GM12874 (cell line): Measurements from ENCODE around the gene TSPAN5.

ENCODE experiments used
- TF ChIP-seq, protein P1 (sequence below): IDR thresholded peaks from 2 replicates; pipeline ENCODE4 v1.5.1; 2011; ENCODE audit warnings: low read depth, mild to moderate bottlenecking, control low read depth, low read length, moderate library complexity; ENCODE audit not compliant: insufficient read depth

The TSPAN5 gene

DNA sequence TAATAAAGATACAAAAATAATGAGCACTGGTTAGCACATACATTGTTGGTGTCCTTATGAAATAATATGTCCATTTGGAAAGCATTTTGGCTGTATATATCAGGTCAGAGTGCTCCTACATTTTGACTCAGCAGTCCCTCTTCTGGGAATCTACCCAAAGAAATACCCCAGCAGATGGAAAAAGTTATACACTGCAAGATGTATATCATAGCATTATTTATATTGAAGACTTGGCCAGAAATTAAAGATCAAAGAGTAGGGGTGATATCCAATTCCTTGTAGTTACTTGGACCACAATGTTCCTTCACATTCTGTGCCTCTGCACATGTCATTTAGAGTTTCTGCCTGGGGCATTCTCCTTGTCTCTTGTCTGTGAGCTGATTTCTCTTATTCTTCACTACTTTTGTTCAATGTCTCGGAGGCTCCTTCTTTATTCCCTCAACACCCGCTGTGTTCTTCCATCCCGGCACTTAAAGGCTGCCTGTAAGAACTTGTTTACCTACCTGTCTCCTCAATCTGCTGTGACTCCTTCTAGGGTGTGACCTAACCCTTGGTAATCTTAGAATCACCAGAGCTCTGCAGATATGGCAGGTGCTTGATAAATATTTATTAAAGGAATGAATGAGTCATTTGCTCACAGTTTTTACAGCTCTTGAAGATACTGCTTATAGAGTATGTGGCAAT lies 3.1 kb upstream of the TSPAN5 start:
- TF ChIP-seq, protein P1, sequence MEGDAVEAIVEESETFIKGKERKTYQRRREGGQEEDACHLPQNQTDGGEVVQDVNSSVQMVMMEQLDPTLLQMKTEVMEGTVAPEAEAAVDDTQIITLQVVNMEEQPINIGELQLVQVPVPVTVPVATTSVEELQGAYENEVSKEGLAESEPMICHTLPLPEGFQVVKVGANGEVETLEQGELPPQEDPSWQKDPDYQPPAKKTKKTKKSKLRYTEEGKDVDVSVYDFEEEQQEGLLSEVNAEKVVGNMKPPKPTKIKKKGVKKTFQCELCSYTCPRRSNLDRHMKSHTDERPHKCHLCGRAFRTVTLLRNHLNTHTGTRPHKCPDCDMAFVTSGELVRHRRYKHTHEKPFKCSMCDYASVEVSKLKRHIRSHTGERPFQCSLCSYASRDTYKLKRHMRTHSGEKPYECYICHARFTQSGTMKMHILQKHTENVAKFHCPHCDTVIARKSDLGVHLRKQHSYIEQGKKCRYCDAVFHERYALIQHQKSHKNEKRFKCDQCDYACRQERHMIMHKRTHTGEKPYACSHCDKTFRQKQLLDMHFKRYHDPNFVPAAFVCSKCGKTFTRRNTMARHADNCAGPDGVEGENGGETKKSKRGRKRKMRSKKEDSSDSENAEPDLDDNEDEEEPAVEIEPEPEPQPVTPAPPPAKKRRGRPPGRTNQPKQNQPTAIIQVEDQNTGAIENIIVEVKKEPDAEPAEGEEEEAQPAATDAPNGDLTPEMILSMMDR = no peak

DNA sequence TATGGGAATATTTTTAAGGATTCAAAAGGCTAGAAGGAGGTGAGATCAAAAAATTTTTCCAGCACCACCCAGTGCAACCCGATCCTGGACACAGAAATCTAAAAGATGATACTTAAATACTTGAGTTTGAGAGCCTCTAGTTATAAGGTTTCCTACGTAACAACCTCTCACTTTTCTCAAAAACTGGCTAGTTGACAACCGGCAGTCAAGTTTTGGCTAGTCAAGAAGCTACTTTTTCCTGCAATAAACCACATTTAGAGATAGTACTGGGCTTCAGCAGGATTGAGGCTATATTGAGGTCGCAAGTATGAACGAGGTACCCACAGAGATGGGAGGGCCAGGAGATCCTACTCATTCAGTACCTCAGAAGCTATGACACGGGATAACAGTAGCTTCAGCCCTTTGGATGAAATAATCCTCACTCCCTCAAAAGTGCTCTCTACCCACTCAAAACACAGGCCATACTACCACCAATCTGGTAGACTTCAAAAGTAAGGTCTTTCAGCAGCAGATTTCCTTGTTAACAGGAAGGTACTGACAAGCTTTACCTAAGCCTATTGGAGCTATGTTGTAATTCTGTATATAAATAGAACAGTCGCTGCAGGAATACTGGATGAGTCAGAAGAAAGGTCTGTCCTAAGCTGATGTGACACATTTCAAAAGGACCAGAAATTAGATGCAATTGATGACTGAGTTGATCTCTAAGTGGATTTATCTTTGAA lies 1.5 kb upstream of the TSPAN5 start:
- TF ChIP-seq, protein P1 = no peak

DNA sequence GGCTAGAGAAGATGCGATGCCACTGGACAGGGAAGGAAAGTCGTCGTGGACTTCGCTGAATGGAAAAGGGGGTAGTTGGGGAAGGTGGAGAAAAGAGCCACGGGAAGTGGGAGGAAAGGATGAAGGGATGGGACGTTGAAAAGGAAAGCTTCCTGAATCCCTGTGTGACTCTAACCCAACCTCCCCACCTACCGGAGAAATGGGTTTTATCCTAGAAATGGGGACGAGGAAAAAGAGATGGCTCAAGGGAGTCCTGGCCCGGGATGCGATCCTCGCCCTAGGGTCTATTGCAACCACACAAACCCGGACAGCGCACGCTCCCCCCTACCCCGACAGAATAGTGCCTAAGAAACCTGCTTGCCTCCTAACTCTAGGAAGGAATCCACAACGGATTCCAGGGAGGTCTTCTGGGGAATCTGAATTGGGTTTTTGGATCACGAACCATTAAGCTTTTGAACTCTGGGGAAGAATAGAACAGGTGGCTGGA lies 738 bp upstream of the TSPAN5 start:
- TF ChIP-seq, protein P1 = no peak

DNA sequence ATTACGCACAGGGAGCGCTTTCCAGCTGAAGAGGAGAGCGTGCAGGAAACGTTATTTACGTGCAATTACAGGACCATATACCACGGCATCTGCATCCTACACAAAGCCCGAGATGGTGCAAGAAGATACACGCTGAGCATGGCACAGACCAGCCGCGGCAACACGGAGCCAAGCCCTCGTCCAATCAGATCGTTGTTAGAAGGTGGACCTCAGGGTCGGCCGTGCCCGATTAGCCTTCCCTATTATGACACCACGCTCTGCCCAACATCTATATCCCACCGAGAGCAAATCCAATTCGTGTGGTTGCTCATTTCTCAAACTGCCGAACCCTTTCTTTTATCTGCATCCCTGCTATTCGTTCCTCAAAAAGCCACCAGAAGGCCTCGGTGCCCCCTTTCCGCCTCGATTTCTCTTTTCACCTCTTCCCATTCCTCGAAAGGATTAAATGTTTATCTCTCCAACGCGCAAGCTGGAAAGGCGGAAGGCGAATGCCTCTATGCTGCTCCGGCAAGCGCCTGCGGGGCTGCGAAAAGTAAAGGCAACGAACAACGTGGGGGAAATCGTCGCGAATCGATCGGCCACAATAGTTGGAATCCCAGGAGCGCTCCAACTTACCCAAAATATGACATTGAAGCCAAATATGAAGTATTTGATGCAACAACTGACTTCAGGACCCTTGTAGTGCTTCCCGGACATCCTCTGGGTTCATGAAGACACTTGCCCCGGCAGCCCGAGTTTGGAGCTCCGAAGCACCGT lies 702 bp downstream of the TSPAN5 start:
- TF ChIP-seq, protein P1 = no peak

DNA sequence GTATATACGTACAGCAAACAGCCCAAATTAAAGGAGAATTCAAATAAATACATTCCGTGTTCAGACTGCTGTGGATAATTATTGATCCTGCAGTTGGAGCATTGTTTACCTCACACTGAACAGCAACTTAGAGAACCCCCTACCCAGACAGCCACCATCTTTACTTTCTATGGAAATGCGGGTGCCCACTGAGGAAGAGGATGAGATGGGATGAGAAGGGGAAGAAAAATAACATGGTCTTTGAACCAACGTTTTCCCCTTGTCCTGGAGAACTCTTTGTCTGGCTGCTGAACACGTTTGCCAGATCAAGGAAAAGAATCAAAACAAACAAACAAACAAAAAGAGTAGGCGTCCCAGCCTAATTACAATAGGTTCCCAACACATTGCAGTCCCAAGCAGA lies 1.5 kb downstream of the TSPAN5 start:
- TF ChIP-seq, protein P1 = no peak

DNA sequence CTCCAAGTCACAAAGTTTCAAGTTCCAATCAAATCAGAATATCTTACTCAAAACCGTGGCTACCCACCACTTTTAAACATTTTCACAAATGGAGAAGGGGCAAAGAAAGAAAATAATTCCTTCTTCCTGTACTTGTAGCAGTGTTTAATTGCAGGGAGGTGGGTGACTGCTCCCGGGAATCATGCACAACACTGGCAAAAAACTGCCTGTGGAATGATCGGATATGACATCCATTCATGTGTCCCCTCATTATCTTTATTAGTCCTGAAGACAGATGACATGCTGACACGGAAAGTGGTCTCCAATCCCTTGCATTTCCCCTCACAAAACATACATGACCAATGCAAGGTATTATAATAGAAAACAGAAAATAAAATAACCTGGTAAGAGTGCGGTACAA lies 2.0 kb downstream of the TSPAN5 start:
- TF ChIP-seq, protein P1 = no peak

DNA sequence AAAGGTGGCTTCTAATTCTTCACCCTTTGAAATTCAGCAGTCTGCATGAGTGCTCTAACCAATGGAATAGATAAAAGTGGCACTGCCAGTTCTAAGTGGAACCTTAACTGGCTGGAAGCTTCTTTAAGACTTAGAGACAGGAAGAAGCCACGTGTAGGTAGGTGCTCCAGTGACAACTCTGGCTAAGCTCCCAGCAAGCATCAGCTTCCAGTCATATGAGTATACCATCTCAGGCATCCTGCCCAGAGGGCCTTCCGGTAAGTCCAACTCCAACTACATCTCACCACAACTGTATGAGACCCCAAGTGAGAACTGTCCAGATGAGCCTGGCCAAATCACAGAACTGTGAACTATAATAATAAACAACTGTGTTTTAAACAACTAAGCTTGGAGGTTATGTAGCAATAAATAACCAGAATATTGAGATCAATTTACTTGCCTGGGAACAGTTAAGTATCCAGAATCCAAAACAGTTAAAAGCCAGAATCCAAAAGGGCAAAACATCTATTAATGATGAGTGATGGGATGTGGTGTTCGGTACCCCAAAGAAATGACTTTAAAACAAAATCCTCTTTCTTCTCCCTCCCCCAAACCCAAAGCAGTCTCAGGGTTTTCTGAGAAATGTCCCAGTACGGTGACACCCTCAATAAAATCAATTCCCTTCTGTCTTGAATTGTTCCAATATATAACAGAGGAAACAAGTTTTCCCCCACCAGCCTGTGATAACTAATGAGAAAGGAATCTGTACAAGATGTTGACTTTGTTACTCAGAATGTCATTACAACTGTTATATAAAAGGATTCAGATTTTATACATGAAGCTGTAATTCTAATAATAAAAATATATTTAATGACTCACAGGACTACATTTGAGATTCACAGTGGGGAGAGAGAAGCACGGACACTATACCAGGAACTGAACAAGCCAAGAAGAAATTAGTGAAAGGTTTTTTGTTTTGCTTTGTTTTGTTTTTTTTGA lies 4.2 kb downstream of the TSPAN5 start:
- TF ChIP-seq, protein P1 = no peak
